GM18870 (cell line): ENCODE data around the gene MARCHF3.

ENCODE experiments used
- ATAC-seq: cut with Tn5 transposase; IDR thresholded peaks from one replicate; pipeline ENCODE4 v1.9.1; 2021; ENCODE audit warnings: moderate library complexity; ENCODE audit not compliant: unreplicated experiment

Gene MARCHF3

DNA sequence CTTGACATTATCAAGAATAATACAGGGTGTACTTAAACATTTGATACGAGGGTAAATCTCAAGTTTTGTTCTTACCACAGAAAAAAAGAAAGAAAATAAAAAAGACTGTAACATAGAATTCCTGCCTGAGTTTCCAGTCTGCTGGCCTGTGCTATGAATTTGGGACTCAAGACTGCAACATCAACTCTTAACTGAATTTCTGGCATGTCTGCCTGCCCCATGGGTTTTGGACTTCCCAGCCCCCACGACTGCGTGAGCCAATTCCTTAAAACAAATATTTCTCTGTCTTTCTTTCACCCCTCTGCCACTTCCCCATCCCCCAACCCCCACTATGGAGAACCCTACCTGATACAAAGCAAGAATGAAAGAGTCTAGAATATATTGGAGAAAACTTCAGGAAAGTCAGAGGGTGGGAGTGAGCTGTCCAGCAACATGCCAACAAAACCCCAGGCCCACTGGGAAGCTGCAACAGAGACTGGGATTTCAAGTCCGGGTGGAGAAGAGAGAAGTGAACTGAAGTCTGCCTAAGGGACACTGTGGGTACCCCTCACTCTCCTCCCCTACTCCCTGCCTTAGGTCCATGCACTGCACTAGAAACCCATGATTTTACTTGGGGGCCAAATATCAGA is 43.0 kb downstream of the MARCHF3 start:
- ATAC-seq = no peak

DNA sequence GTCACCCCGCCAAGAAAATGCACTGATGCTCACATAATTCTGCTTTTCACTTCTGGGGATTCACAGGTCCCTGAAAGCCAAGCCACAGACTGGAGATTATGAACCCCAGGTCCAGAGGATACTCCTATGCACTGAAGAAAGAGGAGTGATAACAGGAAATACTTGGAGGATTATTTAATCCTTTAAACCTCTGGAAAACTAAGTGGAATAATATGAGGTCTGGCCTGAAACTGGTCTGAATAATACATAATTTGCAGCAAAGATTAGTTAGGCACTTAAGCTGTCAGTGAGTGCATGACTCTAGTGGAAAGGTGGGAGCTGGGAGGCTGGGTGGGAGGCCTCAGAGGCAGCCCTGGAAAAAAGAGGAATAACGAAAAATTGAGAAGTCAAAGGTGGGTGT is 45.7 kb downstream of the MARCHF3 start:
- ATAC-seq = no peak

DNA sequence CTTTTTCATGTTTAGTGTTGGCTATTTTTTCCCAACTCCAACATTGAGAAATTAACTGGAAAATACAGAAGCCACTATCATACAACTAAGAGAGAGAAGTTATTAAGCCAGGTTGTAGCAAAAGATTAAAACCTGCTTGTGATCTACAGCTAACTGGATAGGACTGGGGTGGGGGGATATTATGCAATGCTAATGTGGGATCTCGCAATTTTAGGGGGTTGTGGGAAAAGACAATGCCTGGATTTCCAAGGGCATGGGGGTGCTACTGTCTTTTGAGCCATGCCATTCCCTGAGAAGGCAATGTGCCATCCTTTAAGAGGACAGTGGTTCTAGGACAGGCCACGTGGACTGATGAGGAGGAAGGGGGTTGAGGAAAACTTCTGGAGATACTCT is 46.5 kb downstream of the MARCHF3 start:
- no peak for ATAC-seq

DNA sequence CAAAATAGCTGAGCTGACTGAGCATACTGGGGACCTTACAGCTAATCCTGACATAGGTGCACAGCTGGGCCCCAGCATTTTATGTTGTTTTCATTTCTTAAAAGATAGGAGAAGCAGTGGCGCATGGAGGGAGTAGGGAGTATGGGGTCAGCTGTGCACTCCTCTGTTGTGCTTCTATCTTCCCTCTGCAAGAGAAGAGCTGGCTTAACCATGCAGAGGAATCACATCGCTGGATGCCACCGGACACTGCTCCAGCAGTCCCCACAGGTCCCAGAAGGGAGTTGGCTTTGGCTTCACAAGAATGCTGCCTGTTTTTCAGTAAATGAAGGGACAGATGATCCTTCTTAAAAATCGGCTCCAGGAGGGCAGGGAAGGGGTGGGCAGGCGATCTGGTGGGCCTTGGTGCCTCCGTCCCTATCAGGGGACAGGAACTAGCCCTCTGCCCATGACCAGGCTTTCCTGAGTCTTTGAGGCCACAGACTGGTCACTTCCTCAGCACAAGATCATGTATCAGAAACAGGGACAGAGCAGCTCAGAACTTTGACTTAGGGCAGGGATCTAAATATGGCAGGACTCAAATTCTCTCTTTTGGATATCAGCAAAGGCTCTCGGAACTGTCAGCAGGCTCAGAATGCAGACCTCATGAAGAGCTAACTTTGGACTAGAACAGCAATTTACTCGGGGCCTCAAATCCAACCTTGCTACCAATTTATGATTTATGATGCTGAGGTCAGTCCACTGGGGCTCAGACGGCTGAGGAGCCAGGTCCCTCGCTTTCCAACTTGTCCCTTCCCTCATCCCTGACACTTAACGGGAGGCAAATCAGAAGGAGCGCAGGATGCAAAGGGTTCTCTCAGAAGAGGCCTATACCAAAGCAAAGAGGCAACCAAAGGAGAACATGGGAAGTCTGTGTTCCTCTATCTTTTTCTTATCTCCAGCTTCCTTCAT is 47.2 kb downstream of the MARCHF3 start:
- no peak for ATAC-seq

DNA sequence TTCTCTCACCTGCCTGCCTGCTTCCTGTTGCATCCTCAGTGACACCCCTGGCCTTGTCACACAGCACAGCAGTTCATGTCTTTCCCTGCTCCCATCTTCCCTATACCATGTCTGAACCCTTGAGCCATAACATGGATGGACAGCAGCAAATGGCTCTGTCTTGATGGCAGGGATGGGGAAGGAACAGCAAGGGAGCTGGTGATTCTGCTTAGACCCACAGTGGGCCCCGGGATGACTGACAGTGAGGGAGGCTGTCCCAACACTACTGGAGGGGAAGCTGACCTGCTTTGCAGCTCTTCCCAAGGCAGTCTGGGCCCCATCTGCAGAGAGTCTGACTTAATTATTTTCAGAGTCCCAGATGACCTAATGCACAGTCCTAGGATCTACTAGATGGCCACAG is 48.2 kb downstream of the MARCHF3 start:
- ATAC-seq = no peak

DNA sequence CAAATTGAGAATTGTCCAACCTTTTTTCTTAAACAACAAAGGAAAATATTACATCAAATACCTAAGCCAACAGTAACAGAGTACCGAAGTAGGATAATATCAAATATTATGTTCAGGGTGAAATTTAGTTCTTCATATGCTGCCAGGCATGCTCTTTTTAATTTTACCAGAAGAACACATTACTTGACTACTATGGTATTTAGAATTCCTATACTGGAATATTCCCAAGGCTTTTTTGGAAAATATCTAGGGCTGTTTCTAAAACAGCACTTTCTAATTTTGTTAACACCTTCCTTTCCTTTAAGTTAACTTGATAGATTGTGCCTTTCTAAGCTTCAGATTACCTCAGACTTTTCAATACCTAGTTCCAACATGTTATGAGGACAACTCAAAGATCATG is 48.7 kb downstream of the MARCHF3 start:
- no peak for ATAC-seq

DNA sequence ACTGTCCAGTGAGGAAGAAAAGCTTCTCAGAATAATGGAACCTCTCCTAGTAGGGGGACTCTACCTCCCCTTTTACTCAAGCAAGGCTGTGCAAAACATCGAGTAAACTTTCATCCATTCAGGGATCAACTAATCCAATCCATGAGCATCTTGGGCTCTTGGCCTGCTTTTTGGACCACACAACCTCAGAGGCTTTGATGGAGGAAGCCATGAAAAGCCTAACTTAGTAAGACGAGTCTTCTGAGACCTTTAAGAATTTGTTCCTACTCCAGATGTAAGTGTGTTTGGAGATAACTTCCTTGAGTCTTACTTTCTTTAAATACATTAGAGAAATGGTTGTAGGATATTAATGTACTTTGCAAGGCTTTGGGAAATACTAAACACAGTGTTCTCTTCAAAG is 49.1 kb downstream of the MARCHF3 start:
- no peak for ATAC-seq

DNA sequence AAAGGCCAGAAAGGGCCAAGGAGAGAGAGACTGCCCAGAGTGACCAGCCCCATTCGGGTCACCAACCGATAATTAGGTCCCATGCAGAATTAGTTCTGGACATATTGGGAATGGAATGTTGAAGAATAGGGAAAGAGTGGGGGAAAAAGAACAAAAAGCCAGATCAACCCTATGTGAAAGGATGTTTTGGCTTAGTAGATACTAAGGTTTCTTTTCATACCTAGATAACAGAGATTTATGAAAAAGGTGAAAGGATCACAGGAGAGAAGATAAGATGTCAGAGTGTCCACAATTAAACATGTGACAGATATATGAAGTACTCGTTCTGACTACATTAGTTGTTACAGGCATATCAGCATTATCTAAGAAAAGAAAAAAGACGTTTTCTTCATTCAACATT is 52.1 kb downstream of the MARCHF3 start:
- ATAC-seq = no peak

DNA sequence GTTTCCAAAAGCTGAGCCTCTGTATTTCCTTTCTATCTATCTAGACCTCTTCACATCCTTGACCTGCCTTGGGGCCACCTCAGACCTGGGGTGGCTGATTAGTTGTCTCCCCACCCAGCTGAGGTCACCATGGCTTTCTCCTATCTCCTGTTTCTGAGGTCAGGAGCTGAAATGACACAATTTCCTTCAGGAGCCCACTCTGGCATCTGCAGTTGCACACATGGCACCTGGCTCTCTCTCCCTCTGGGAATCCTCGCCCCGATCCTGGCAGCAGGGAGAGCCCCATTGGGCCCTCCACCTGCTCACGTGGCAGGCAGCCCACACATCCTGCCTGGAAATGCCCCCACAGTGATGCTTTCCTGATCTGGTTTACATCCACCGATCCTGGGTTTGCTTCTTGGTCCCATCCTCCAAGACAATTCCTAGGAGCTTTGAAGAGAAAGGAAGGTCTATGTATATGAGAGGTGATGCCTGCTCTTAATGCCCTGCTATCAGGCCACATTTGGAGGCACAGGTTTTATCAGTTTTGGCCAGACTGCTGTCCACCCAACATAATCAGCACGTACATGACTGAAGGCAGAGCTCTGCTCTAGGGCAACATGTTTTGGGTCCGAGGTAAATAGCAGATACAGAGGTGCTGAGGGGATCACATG is 53.7 kb downstream of the MARCHF3 start:
- ATAC-seq = no peak

DNA sequence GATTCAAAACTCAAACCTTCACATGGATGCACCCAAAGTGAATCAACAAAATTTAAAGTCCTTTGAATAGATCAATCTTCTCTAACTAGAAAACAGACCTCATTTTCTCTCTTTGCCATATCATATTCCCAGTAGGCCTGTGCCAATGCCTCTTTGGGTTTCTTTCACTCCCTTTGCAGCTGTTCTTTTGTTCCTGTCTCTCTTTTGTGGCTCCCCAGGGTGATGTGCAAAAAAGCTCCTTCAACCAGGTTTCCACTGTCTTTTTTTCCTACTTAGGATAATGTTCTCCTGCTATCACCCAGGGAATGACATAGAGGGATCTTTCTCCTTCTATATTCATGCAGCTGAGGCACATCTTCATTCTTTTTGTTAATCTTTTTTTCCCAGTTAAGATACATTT is 54.6 kb downstream of the MARCHF3 start:
- ATAC-seq = no peak

DNA sequence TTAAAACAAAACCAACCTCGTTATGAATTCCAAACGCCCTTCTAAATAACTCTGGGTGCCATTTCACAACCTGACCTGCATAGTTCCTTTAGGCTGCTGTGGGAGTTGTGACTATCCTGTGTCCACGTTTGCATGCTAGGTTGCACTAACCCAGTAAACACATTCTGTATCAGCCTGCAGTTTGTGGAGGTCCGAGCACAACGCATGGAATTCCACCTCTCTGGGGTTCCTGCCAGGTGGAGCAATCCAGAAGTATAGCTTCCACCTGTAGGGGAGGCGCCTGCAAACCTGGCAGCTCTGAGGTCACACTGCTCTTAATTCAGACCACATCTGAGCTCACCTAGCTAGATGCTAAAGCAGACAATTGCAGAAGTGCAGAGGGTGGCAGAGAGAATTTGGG is 57.2 kb downstream of the MARCHF3 start:
- ATAC-seq = no peak

DNA sequence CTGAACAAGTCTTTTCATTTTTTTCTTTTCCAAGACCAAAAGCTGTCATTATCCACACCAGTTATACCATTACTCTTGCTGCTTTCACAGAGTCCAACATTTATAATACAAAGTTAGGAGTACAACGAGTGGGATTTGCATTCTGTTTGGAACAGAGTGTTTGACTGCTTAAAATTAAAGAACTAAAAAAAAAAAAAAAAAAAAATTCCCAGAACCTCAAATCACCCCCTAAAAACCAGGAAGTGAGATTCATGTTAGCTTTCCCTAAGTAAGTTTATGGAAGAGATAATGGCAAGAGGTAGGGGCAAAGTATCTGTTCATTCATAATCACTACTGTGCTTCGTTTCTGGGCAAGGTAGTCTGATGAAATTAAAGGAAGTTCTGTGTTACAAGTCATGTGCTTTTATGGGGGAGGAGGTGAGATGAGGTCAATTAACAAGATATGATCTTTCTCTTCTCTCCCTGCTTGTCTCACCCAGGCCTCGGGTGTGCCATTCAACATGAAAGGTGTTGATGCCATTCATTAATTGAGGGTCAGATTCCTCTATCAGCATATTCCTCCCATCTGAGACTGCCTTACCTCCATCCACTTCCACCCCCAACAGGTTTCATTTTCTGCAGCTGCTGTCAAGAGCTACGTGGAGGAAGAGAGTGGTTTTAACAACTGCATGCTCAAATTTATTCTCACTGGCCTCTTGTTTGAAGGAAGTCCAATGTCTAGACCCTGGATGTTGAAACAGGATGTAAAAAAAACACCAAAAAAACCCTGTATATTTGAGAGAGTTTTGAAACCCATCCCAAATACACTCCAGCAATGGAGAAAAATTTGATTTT is 58.1 kb downstream of the MARCHF3 start:
- peak; percentile 79 for ATAC-seq

DNA sequence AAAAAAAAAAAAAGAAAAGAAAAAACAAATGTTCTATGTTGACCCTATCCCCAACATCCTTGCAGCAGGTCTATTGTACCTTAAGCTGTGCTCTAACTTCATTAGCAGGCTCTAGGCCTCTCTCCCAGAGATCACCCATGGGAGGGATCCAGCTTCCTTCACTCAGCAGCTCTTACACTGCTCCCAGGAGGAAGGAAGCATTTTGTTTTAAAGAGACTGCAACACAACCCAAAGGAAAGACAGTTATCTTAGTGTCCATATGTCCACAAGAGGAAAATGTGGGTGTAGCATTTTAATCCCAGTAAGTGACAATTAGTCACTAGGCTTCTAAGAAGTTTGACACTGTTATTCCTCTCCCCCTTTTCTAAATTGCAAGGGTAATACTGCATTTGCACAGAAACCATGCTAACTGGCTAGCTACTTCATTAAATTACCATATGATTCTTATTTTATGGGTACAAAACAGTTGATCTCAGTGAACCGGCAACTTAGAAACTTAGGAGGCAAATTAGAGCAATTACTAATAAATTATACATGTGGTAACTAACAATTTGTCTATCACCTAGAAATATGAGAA is 58.8 kb downstream of the MARCHF3 start:
- no peak for ATAC-seq

DNA sequence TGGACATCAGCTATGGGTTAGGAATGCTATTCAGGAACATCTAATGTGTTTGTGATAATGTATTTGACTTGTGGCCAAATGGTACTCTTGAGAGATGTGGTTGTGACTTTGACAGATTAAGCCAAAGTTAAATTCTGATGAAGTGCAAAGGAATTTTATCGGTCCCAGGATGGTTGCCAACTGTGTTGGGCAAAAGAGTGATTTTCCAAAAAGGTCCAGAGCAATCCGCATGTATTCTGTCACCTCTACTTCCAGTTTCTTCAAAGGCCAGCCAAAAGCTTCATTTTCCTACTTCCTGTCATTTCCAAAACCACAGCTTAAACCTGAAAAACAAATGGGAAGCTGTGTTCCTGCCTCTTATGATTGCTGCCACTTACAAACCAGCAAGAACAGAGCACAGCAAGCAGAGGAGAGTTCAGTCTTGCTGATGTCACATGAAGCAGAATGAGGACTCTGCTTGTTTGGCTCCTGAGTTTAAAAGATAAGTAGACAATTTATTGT is 59.8 kb downstream of the MARCHF3 start:
- no peak for ATAC-seq

DNA sequence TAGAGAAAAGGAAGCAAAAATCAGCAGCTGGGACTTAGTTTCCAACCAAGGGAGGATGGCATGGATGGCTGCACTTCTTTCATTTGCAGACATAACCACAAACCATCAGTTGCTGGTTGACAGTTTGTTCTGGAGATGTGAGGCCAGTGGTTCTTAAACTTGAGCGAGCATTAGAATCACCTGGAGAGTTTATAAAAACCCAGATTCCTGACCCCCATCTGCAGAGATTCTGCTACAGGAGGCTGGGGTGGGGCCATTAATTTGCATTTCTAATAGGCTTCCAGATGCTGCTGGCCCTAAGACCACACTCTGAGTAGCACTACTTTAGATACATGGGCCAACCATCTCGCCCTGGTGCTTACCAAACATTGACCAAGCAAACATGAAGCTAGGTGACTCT is 60.8 kb downstream of the MARCHF3 start:
- ATAC-seq = no peak

DNA sequence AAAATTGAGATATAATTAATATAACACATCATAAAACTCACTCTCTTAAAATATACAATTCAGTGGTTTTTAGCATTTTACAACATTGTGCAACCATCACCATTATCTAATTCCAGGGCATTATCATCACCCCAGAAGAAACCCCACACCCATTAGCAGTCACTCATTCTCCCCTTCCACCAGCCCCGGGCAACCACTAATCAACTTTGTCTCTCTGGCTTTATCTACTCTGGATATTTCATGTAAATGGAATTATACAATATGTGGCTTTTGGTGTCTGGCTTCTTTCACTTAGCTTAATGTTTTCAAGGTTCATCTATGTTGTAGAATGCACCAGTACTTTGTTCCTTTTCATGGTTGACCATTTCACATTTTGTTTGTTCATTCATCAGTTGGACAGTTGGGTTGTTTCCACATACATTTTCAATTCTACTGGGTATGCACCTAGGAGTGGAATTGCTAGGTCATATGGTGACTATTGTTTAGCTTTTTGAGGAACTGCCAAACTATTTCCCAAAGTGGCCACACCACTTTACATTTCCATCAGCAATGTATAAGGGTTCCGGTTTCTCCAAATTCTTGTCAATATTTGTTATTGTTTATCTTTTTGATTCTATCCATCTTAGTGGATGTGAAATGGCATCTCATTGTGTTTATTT is 62.4 kb downstream of the MARCHF3 start:
- ATAC-seq = no peak

DNA sequence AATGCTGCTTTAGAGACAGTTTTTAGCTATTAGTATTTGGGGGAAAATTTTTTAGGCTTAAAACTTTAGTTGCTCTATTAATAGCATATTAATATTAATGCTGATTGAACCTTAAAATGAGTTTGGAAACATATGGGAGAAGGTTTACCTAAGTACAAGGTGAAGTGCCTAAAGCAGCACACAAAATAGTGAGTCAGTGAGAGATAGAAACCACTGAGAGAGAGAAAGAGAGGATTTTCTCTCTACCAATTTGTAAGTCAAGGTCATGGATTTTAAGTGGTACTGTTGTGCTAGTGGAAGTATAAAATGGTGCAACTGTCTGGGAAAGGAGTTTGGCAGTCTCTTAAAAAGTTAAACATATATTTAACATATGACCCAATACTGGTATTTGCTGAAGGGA is 64.9 kb downstream of the MARCHF3 start:
- peak; percentile 8 for ATAC-seq

DNA sequence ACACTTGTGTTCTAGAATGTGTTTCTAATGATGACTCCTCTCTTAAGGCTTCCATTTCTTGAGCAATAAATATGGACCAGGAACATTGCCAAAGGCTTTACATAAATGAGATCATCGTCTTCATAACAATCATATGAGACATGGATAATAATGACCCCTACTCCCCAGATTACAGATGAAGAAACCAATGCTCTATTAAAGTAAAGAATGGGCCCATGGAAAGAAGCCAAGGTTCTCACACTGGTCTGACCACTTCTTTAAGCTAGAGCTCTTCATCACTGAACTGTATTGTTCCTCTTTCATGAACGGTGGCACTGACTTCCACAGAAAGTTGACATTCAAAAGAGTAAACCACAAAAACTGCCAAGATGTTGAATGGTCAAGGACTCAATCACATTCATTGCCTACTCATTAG is 65.3 kb downstream of the MARCHF3 start:
- ATAC-seq = peak; percentile 37

DNA sequence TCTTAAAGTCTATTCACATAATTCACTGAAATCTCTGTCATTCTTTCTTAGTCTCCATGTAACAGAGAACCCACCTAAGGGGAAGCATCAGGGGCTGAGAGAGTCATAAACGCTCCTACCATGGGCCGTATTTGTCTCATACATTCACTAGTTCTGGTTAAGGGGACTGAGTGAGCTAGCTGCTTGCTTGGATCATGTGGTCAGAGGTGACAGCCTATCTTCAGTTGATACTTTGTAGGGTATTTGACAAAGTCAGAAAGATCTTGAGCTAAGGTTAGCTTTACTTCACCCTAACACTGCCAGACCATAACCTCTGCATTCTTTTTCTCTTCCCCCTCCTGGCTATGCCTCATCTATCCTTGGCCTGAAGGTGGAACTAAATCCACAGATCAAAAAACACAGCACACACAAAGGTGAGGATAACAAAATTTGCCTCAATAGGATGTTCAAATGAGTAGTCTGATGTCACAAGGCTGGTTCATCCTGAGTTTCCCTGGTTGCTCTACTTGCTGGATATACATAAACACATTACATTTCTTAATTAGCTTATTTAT is 66.5 kb downstream of the MARCHF3 start:
- ATAC-seq = no peak

DNA sequence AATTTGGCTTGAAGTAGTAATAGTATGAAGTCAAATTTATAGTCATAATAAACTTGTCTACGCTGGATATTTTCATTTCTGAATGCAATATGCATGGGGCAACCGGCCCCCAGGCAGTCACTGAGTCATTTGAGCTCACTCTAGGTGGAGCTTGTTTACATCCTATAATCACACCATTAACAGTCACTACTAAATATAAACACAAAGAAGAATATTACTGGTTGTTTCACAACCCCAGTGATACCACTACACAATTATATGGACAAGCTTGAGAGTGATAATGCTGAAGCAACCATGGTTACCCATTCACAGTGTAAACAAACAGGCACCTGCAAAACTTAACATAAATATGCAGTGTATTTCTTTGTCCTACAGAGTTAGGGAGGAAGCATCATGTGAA is 68.7 kb downstream of the MARCHF3 start:
- ATAC-seq = peak; percentile 70
